Left ventricle myocardium superior (tissue), 1 donor: ENCODE data around the gene AGAP3. TPM values are rescaled to one million over a fixed set of nuclear protein-coding genes. Genes with fewer than 3 reads are reported as not detected.
"Not testable (repeated sequence)": the region's sequence is repeated elsewhere in the genome, so short reads cannot be mapped to it uniquely, and the experiment has no call there.

Source experiments
- ATAC-seq: fragments of 200-7000 bp; cut with Tn5 transposase; one replicate; pipeline ENCODE4 v1.9.1; 2020; ENCODE audit warnings: mild to moderate bottlenecking, moderate library complexity
- DNase-seq: peaks from one replicate; pipeline ENCODE4 v3.0.0-alpha.2; 2020
- intact Hi-C: fragments of 100-400 bp; cut with micrococcal nuclease; formaldehyde crosslinking; loops from one replicate; pipeline ENCODE4 v1.11.0; 2022
- long read RNA-seq: library from polyadenylated mRNA; unstranded; transcript quantifications from one replicate; pipeline ENCODE4 v2.0.0, GENCODE V29; 2021
- total RNA-seq: library from RNA; stranded (reverse); fragmentation: NEBNext Ultra II Directional; extraction: Animal tissue kit (Norgen Biotek cat#: 25700); gene quantifications from one replicate; pipeline ENCODE4 v1.2.1, GENCODE V29; 2021
- donor health status: DM: no; HTN: yes; CAD: no; lungs with severe emphysema.

Gene AGAP3
- 69.7 TPM for total RNA-seq
- long read RNA-seq, transcript AGAP3-202 (18 exons, 3,225 nt), result major isoform, 15 of 126 reads
- long read RNA-seq, transcript AGAP3-211 (9 exons, 2,039 nt), result minor isoform, 12 of 126 reads
- long read RNA-seq, partial matches to known transcripts, result 57 of 126 reads
- long read RNA-seq, other reads (novel, unspliced or antisense), result 41 of 126 reads

GRCh38 chr7:151085691-151086620 lies at the start of gene AGAP3:
TSS of gene AGAP3 (plus strand) at chr7:151086475. CDS start at chr7:151086742, 267 bp downstream.
- DNase-seq (peak; percentile 93), ATAC-seq (peak; percentile 66)
- intact Hi-C loops, result no loop called here

GRCh38 chr7:151038951-151039849 lies 47.1 kb upstream of the AGAP3 start:
- DNase-seq (peak; percentile 67), ATAC-seq (peak; percentile 48)
- intact Hi-C loops, result no loop called here

- DNase-seq, result no peak
- peak; percentile 4 for ATAC-seq
- intact Hi-C loops, result no loop called here
Measured at GRCh38 chr7:151039850-151040548, 46.3 kb upstream of the AGAP3 start.

GRCh38 chr7:151040616-151041375 lies 45.5 kb upstream of the AGAP3 start:
- DNase-seq, result no peak
- intact Hi-C loops, result no loop called here

GRCh38 chr7:151043449-151043848 lies 42.8 kb upstream of the AGAP3 start:
- DNase-seq, intact Hi-C loops, ATAC-seq: not testable (repeated sequence)

More at GRCh38 chr7:151040616-151041375, 45.5 kb upstream of the AGAP3 start:
- no peak for ATAC-seq

GRCh38 chr7:151043959-151044358 lies 42.3 kb upstream of the AGAP3 start:
- intact Hi-C loops, result no loop called here
- DNase-seq (no peak), ATAC-seq (no peak)

GRCh38 chr7:151045262-151045661 lies 41.0 kb upstream of the AGAP3 start:
- DNase-seq, result no peak
- intact Hi-C loops, result no loop called here
- ATAC-seq, result no peak

GRCh38 chr7:151045967-151046366 lies 40.3 kb upstream of the AGAP3 start:
- no peak for ATAC-seq
- DNase-seq, result no peak
- intact Hi-C loops, result no loop called here

GRCh38 chr7:151046603-151047573 lies 39.4 kb upstream of the AGAP3 start:
- ATAC-seq (no peak), DNase-seq (no peak)
- intact Hi-C loops, result no loop called here

GRCh38 chr7:151047976-151048815 lies 38.1 kb upstream of the AGAP3 start, which contains the start of gene ASIC3:
TSS of gene ASIC3 (plus strand) at chr7:151048531. CDS start at chr7:151048886, 355 bp downstream.
- DNase-seq, result no peak
- ATAC-seq, result no peak
- intact Hi-C loops, result no loop called here

GRCh38 chr7:151048911-151049463 lies 37.3 kb upstream of the AGAP3 start:
- intact Hi-C loops, result no loop called here
- no peak for DNase-seq
- ATAC-seq, result no peak

GRCh38 chr7:151051108-151051507 lies 35.2 kb upstream of the AGAP3 start:
- ATAC-seq (peak; percentile 73), DNase-seq (peak; percentile 78)
- intact Hi-C loops, result no loop called here

- ATAC-seq (no peak), DNase-seq (no peak)
- intact Hi-C loops, result no loop called here
Measured at GRCh38 chr7:151053096-151053495, 33.2 kb upstream of the AGAP3 start.

GRCh38 chr7:151053751-151054150 lies 32.5 kb upstream of the AGAP3 start:
- intact Hi-C loops, result no loop called here
- DNase-seq, result no peak
- no peak for ATAC-seq

GRCh38 chr7:151056283-151056665 lies 30.0 kb upstream of the AGAP3 start:
- intact Hi-C loops, result no loop called here
- no peak for ATAC-seq

More at GRCh38 chr7:151056283-151056665, 30.0 kb upstream of the AGAP3 start:
- no peak for DNase-seq
